HG03565 (cell line): ENCODE data around the gene STEAP3.

Experiments
- ATAC-seq: cut with Tn5 transposase; IDR thresholded peaks from one replicate; pipeline ENCODE4 v1.9.1; 2021; ENCODE audit warnings: mild to moderate bottlenecking, moderate library complexity; ENCODE audit not compliant: unreplicated experiment

The STEAP3 gene

DNA sequence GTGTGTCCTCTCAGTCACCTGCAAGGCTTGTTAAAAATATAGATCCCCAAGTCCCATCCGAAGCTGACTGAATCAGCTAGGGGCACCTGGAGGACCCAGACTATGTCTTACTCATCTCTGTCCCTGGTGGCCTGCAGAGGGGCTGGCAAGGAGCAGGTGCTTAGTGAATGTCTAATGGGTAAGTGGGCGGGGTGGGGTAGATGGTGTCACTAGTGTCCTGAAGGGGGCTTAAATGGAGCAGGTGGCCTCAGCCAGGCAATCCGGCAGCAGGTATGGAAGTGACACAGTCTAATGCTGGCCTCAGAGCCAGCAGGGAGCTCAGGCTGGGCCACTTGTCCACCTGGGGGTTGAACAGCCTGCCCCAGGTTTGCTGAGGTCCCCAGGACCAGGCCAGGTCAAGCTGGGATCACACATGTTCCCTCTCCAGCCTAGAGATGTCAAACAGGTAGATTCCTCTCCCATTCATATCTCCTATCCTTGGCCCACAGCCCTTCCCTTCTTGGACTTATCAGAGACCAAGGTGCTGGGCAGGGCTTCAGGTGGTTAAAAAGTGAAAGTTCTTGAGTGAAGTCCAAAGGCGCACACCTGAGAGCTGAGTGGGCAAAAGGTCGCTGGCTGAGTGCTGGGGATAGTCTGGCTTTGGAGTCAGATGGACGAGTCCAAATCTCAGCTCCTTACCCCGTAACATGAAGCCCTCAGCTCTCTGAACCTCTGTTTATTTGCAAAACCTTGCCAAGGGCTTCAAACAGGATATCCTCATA lies 1.7 kb downstream of the STEAP3 start:
- ATAC-seq = no peak

DNA sequence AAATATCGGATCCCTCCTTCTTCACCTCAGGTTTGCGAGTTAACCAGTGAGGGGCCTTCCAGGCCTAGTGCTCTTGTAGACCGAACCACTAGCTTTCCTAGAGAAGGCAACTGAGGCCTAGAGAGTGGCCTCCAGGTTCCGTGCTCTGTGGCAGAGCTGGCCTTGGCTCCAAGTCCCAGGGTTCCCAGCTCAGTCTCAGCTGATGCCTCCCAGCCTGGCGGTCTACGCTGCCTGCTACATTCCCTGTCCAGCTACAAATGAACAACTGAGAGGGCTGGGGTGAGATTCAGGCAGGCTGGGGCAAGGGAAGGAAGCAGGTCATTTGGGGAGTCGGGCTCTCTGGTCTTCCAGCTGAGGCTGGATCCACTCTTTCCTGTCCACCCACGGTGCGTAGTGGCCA lies 2.3 kb downstream of the STEAP3 start:
- ATAC-seq = no peak

DNA sequence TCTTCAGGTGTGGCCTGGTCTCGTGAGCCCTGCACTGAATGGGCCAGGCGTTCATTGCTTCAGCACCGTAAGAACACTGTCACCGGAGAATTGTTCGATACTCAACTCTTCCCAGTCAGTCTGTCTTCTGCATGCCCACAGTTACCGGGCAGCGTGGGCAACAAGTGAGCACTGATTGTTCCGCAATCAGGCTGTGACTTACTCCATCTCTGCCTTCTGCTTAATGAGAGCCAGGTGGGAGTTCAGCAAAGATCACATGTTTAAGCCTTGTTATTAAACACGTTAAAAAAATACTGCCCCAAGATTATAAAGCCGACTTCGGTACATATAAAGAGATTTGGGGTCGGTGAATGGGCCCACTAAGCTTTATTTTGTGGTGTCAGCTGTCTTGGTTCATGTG lies 3.7 kb downstream of the STEAP3 start:
- no peak for ATAC-seq

DNA sequence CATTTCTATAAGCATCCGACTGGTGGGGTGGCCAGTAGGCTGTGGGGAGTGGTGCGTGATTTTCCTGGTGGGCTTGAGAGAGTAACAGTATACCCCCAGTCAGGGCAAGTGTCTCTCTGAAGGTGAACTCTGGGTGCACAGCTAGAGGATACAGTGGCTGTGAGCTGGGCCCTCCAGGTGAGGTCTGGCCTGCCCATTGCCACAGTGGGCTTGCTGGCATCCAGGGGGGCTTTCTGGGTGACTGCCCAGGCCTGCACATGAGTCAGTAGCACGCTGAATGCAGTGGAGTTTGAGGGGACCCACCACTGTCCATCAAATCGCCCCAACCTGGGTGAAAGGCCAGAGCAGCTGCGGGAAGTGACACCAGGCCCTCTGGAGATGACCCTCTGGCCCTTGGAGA lies 4.5 kb downstream of the STEAP3 start:
- ATAC-seq = no peak

DNA sequence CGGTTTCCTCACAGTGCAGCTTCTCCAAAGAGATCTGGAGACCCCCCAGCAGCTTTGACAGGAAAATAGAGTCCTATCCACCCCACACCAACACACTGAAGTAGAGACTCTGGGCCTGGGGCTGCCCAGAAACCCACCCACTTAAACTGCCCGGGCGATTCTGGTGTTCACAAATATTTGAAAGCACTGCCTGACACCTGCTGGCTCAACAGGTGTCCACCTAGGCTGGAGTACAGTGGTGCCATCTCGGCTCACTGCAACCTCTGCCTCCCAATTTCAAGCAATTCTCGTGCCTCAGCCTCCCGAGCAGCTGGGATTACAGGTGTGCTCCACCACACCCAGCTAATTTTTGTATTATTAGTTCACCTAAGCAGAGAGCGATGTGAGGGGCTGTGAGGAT lies 5.3 kb downstream of the STEAP3 start:
- no peak for ATAC-seq

DNA sequence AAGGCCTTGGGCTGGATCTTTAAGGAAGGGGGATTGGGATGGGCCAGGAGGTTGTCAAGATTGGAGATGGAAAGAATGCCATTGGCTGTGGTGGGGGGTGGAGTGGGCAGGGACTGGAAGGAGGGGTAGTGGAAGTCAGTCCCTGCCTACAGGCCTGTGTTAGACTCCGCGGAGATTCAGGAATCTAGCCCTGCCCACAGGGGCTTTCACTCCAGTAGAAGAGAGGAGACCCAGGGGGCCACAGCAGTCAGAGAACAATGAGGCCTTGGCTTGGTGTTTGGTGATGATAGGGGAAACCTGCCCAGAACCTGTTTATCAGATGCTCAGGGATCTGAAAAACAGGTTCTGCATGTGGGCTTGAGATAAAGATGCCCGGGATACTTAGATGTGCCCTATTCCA lies 6.1 kb downstream of the STEAP3 start:
- no peak for ATAC-seq

DNA sequence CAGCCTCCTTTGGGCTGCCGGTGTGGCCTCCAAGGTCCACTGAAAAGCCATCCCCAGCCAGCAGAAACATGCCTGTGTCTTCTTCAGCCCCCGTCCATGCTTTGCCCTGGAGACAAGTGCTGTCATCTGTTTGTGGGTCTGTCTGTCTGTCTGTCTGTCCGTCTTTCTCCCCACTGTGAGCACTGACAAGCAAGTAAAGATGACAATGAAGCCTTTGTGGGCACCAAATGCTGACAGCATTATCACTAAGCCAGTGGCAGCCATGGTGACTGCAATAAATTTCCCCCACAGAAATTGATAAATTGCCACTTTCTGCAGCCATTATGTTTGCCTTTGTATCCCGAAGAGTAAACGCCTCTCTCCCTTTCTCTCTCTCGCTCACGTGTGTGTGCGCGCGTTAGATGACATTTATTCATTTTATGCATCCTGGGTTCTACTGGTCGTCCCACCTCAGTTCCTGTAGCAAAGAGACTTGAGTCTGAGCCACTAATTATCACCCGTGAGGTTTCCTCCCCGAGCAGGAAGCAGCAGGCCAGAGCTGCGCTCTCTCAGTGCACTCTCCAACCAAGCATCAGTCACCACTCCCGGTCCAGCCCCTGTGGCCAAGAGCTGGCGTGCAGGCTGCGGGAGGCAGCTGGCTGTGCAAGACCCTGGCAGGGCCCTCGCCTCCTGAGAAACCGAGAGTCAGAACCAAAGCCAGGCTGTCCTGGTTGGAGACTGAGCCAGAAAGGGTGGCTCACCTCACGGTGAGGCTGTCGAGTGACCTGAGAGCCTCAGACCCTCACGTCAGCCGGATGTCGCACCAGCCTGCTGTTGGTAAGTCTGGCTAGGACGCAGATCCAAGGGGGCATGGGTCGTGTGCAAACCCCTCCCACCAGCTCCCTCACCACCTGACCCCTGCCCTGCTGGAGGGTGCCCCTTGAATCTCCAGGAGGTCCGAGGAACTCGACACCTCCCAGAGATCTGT lies 6.9 kb downstream of the STEAP3 start:
- no peak for ATAC-seq

DNA sequence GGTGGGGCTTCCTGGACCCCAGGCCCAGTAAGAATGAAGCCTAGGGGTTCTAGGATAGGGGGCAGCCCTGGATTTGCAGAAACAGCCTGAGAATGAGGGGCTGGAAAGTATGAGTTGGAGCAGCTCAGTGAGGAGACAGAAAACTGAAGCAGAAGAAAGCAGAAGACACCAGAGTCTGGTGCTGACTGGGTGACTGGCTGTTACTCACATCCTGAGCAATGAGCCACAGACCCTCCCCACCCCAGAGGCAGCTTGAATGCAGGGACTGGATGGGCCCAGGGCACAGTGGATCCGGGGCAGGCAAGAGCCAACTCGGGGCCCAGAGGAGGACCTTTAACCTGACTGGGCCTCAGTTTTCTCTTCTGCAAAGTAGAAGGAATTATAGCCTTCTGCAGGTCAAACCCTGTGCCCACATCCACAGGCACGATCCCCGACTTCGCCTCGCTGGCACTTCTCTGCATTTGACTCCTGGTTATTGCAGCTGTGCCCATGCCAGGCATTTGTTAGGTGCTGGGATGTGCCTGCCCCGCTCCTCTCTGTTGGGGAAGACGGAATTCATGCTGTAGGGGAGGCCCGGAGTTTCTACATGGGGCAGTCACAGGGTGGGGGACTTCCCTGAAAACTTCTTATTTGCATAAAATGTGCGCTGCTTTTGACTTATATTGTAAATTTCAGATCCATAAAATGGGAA lies 8.5 kb downstream of the STEAP3 start:
- ATAC-seq = no peak

DNA sequence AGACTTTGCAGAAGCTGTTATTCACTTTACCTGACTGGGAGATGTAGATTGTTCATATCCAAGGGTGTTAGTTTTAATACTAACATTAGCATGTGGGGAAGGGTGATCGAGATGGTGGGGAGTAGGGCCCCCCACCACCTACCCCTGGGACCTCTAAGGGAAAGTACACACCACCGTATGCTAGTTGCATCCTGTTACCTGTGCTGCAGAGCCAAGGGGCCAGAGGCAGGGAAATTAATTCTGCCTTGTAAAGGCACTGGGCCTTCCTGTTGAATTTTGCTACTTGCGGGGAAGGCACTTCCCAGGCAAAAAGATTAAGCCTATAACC lies 9.0 kb downstream of the STEAP3 start:
- no peak for ATAC-seq

DNA sequence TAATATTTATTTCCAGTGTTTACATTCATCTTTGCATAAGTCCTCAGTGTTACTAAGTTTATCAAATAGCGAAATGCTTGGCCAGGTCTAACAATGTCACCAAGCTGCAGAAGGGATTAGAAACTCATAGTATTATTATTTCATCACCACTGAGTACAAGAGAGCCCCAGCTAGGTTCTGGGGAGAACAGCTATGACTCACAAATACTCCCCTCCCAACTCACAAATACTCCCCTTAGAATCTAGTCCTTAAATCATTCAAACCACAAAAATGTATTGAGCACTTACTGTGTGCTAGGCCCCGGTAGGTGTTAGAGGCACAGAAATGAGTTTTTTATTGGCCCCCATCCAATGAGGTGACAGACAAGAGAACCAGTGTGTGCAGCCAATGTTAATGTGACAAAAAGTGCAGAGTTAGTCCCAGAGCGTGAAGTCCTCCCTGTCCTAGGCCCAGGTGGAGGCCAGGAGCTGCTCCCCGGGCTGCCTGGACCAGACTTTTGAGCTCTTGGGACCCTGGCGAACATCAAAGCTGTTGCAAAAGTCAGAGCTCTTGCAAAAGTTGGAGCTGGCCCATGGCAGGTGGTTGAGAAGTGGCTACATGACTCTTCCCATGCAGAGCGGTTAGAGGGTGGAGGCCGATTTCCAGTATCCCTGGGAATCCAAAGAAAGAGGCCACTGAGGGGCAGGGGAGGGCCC lies 9.8 kb downstream of the STEAP3 start:
- peak; percentile 56 for ATAC-seq

DNA sequence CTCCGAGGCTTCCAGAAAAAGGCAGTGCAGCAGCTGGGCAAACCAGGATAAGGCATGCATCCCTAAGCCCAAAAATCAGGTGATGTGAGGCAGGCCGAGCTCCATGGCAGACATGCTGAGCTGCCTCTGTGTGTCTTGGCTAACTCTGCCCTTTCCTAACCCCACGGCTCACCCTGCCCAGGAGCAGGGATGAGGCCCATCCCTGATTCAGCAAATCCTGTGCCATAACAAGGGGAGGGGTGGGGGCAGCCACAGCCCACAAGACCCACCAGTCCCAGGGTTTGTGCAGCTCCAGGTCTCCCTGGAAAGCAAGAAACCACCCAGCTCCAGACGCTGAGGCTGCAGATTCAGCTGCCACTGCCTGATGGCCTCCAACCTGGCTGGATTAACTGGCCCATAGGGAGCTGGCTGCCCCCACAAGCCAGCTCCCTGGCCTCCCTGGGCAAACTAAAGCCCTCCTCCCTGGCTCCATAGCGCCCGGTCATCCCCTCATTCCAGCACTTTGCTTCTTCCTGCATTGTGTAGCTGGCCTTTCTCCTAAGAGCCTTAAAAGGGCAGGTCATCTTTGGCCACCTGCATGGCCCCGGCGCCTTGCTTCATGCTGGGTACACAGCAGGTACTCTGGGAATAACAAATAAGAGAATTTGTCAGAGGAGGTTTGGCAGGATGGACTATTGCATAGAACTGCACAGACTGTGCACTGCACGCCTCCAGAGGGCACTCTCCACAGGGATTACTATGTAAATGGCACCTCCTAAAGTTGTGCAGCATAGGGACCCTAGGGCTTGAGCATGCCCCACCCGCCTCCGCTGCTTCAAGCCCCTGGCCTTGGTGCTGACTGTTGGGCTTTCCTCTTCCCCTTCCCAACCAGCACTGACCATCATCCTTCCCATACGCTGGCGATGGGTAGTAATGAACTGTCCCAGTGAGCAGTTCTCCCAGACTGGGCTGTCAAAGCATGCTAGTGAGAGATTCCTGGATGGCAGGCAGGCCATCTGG lies 10.7 kb downstream of the STEAP3 start:
- no peak for ATAC-seq

DNA sequence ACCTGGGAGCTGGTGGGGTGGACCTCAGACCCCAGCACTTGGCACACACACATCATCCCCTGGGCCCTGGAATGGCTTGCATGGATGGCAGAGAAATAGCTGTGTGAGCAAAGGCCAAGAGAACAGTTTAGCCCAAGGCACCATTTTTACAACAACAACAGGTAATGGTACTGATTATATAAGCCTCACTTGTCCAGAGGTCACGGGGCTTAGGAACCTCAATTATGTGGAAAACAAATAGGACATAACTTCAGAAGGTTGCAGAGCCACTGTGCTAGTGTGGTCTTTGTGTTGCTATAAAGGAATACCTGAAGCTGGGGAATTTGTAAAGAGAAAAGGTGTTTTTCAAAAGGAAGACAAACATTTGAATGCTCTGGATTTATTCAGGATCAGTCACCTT lies 13.2 kb downstream of the STEAP3 start:
- ATAC-seq = no peak

DNA sequence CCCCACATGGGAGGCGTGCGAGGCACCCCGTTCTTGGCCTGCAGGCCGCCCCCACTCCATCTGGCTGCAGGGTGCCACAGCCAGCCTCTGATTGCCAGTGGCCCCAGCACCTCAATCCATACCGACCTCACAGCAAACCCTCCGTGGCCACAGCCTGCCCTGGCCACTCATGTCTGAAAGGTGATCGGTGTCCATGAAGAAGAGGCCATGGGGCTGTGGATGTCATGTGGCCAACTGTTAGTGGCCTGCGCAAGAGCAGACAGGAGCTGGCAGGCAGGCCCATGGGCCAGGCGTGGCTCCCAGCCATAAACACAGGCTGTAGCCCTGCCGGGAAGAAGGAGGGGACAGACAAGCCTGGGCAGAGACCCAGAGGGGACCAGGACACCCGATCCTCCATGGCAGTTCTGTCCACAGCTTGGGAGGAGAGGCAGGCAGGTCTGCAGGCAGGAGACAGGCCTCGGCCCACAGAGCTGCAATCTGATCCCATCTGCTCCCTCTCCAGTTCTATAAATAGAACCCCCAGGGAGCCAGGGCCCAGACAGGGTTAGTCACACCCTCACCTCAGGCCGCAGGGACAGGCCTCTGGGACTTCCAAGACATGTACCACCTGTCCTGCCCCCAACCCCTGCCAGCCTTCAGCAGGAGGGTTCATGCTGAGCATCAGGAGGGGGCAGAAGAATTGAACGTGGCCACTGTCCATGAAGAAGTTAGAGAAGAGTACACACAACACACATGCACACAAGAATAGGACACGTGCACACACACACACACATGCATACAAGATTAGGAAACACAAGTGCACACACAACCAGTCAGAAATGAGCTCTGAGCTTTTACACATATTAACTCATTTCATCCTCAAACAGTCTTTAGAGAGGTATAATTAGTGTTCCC lies 16.9 kb downstream of the STEAP3 start:
- ATAC-seq = no peak

DNA sequence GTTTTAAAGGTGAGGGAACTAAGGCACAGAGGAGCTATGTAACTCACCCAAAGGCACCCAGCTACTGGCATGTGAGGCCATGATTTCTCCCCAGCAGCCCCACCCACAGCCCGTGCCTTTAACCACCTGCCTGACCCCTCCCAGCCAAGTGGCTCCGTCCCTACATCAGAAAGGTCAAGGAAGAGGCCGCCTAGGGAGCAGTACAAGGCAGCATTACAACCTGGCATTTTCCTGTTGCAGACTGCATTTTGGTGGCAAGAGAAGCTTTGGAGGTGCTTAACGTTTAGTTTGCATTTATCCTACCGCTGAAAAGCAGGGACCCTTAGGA lies 17.5 kb downstream of the STEAP3 start:
- no peak for ATAC-seq

DNA sequence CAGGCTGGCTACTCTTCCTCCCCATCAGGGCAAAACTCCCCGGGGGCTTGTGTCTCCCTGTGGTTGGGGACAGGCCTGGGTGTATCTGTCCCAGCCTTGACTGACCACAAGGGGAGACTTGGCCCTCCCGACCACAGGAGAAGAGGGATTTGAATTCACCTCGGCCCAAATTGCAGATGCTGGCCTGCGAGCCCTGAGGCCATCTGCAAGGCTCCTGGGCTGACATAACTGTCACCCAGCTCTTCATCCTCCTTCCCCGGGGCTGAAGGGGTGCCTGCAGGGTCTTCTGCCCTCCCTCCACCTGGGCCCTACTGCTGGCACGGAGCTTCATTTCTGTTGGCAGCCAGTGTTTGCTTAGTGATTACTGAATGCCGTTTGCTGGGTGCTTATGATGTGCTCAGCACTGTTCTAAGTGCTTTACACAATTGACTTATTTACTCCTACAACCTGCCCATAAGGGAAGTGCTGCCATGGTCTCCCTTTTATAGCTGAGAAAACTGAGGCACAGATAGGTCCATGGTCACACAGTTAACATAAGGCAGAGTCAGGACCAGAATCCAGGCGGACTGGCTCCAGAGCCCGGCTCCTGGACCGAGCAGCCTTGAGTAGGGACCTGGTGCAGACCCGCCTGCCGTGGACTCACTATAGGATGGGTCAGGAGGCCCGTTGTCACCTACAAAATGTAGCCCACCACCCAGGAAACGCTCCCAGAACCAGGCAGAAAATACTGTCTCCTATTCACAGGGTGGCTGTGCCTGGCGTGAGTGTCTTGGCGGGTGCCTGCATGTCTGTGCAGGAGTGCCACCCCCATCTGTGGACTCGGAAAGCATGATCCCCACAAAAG lies 18.9 kb downstream of the STEAP3 start:
- no peak for ATAC-seq

DNA sequence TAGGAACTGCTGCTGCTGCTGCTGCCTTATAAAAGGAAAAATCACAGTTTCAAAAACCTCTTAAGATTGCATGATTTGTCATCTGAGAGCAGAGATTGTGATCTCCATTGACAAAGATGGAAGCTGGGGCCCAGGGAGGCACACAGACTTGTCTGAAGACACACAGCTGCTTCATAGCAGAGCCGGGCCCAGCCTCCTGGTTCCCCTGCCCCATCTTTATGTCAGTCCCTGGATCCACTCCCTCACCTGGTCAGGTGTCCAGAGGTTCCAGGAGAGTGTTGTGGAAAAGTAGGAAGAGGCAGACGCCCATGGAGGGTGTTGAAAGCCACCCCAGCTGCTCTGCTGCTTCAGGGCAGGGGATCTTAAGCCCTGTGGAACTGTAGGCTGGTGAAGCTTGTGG lies 20.0 kb downstream of the STEAP3 start:
- no peak for ATAC-seq

DNA sequence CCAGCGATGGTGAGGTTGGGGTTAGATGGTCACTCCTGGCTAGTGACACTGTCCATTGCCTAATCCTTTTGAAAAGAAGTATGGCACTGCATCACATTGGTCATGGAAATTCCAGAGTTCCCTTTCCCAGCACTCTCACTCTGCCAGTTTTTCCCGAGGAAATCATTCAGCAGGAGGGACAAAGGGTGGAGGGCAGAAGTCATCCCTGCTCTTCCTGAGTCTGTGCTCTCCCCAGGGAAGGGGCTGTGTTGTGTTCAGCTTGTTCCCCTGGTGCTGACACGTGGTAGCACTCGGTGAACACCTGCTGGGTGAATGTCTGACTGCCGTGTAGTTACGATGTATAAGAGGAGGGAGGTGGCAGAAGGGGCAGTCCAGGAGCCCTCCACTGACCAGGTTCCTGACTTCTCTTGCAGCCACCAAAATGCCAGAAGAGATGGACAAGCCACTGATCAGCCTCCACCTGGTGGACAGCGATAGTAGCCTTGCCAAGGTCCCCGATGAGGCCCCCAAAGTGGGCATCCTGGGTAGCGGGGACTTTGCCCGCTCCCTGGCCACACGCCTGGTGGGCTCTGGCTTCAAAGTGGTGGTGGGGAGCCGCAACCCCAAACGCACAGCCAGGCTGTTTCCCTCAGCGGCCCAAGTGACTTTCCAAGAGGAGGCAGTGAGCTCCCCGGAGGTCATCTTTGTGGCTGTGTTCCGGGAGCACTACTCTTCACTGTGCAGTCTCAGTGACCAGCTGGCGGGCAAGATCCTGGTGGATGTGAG lies 21.6 kb downstream of the STEAP3 start:
- ATAC-seq = no peak
